ENCODE results near the gene IQCF2.
A peak's percentile ranks its signal among the peaks of the same experiment; 100 is the strongest.
"Not testable (repeated sequence)": the region's sequence is repeated elsewhere in the genome, so short reads cannot be mapped to it uniquely, and the experiment has no call there.

The IQCF2 gene

DNA sequence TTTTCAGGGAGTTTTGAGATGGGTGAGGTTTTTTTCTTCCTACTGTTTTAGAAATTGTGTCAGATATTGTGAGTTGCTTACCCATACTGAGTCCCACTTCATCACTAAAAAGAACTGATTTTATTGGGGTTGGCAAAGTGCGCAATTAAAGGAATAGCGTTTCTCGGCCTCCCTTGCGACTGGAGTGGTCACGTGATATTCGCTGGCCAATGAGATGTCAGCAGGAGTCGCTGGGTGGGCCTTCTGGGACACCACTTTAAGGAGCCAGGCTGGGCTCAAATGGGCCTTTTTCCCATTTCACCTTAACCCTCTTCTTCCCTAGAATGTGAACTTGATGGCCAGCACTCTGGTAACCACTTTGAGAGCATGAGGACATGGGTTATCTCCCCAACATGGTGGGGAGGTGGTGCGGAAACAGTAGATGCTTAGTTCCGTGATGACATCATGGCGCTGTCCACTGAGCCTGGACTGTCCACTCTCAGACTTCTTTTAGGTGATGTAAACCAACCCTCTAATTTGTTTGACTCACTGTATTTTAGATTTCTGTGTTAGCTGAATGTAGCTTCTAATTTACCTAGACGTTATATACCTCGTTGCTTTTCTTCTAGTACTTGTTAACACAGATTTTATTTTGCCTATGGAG is 27.2 kb downstream of the IQCF2 start:
- TF ChIP-seq, protein P1, sequence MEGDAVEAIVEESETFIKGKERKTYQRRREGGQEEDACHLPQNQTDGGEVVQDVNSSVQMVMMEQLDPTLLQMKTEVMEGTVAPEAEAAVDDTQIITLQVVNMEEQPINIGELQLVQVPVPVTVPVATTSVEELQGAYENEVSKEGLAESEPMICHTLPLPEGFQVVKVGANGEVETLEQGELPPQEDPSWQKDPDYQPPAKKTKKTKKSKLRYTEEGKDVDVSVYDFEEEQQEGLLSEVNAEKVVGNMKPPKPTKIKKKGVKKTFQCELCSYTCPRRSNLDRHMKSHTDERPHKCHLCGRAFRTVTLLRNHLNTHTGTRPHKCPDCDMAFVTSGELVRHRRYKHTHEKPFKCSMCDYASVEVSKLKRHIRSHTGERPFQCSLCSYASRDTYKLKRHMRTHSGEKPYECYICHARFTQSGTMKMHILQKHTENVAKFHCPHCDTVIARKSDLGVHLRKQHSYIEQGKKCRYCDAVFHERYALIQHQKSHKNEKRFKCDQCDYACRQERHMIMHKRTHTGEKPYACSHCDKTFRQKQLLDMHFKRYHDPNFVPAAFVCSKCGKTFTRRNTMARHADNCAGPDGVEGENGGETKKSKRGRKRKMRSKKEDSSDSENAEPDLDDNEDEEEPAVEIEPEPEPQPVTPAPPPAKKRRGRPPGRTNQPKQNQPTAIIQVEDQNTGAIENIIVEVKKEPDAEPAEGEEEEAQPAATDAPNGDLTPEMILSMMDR (conservative IDR thresholded peaks at IDR 0.05; ENCODE audit: control insufficient read depth, insufficient read depth, low read depth, low read length), result no peak
- DNase-seq (ENCODE audit: low read depth), result no peak
- no peak overlapping the region for H3K4me3 ChIP-seq (ENCODE audit: control insufficient read depth, low read depth, low read length)

DNA sequence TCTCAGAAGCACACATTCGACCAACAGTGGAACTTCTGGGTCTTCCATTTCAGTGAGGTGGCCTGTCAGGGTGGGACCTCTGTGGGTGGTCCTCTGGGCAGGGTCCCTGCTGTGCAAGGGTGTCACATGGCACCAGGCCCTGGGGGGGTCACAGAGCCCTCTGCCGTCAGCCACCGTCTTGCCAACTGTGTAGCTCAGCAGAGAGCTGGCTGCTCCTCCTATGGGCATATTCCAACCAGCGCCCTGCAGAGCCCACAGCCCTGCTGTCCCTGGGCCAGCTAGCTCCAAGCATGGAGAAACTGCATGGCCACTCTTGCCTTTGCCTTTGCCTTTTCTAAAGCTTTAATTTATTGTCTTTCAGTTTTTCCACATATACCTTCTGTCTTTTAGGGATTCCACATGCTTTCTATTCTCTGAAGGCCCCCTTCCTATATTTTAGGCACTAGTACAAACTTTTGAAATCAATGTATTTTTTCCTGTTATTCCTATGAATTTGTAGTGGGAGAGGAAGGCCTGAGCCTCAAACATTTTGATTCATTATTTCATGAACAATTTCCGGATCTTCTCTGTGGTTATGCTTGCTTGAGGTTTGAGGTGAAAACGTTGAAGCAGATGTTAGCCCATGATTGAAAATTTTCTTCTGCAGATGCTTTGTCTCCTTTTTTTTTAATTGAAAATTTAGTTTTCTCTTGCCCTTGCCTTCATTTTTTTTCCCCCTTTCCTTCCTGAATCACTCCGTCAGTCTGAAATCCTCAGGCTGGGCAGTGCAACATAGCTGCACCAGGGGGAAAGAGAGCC is 30.0 kb downstream of the IQCF2 start:
- TF ChIP-seq, protein P1 (conservative IDR thresholded peaks at IDR 0.05; ENCODE audit: control insufficient read depth, insufficient read depth, low read depth, low read length), result no peak
- no peak for DNase-seq (ENCODE audit: low read depth)
- H3K4me3 ChIP-seq (ENCODE audit: control insufficient read depth, low read depth, low read length), result no peak overlapping the region

DNA sequence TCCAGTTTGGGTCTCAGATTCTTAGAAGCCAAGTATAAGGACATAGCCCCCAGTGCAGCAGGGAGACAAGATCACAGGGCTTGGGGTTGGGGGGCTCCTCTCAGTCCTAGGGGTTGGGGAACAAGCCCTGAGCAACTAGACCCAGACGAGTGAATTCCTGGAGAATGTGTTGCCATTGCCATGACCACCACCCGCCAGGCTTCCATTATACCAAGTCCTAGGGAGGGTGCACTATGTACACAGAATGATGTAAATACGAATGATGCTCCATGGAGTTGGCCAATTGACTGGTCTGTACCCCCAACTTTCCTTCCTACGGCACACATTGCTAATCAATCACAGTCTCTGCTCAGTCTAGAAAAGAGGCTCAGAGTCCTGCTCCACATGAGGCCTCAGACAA is 33.0 kb downstream of the IQCF2 start:
- no peak overlapping the region for H3K4me3 ChIP-seq (ENCODE audit: control insufficient read depth, low read depth, low read length)
- DNase-seq (ENCODE audit: low read depth), result no peak
- TF ChIP-seq, protein P1 (conservative IDR thresholded peaks at IDR 0.05; ENCODE audit: control insufficient read depth, insufficient read depth, low read depth, low read length), result no peak

DNA sequence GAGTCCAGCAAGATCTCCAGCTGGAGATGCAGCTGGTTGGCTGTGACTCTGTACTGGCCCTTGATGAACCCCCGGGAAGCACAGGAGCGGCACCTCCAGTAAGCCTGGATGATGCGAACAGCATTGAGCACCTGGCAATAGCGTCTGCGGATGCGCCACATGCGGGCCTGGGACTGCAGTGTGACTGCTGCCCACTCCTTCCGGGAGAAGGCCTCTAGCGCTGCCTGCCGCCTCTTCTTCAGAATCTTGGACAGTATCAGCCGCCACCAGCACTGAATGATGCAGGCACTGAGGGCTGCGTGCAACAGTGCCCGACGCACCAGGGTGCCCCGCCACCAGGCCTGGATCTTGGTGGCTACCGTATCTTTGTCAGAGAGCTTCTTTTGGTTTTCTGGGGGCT is 33.5 kb downstream of the IQCF2 start:
- TF ChIP-seq, protein P1 (conservative IDR thresholded peaks at IDR 0.05; ENCODE audit: control insufficient read depth, insufficient read depth, low read depth, low read length), result no peak
- DNase-seq (ENCODE audit: low read depth), result no peak
- no peak overlapping the region for H3K4me3 ChIP-seq (ENCODE audit: control insufficient read depth, low read depth, low read length)

DNA sequence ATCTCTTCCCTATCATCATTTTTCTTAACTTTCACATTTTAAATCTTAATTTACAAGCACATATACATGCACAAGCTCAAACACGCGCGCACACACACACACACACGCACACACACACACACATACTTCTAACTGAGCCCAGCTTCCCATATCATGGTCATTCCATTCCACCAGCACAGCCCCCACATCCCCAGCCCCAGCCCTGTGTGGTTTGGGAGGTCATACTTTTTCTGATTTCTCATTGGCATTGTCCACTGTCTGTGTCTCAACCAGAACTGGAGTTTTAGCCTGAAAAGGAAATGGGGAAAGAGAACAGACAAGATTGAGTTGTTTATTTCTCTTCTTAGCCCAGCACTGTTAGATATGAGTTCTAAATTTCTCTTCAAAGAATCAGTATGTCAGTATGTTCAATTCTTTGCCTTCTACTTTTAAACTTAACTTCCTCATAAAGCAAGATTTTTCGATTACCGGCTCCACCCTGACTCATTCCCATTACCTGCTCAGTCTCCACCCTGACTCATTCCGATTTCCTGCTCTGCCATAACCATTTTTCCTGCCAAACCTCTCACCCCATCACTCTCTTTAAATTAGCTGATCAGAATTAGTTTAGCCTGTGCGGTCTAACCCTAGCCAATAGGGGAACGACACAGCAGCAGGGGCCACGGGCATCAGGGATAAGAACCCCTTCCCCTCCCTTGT is 35.3 kb downstream of the IQCF2 start:
- no peak overlapping the region for H3K4me3 ChIP-seq (ENCODE audit: control insufficient read depth, low read depth, low read length)
- TF ChIP-seq, protein P1 (conservative IDR thresholded peaks at IDR 0.05; ENCODE audit: control insufficient read depth, insufficient read depth, low read depth, low read length), result no peak
- no peak for DNase-seq (ENCODE audit: low read depth)

DNA sequence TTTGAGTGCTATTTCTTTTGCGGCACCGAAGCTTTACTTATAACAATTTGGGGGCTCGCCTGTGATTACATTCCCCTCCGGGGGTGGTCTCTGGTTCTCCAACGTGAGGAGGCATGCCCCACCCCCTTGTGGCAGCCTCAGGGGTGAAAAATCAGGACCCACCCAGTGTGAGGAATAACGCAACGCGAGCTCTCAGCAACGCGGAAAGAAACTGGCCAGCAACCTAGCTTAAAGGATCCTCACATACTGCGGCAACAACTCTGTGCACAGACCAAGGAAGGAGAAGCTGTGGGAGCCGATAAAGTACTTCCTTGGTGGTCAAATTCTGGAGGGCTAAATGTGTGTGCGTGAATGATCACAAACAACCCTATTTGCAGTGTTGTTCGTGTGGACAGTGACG is 36.0 kb downstream of the IQCF2 start:
- H3K4me3 ChIP-seq (ENCODE audit: control insufficient read depth, low read depth, low read length), result no peak overlapping the region
- DNase-seq (ENCODE audit: low read depth), result no peak
- TF ChIP-seq, protein P1 (conservative IDR thresholded peaks at IDR 0.05; ENCODE audit: control insufficient read depth, insufficient read depth, low read depth, low read length), result no peak

DNA sequence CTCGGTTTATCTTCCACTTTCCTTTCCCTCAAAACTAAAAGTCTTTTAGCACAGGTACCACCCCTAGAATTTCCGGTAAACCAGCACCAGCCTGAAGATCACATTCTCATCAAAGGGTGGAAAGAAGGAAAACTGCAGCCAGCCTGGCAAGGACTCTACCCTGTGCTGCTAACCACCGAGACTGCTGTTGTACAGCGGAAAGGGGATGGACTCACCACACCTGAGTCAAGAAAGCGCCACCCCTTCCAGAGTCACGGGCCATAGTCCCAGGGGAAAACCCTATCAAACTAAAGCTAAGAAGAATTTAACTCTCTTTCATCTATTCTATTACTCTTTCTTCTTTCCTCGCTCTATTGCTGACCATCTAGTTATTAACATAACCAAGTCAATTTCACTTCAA is 38.6 kb downstream of the IQCF2 start:
- not testable (repeated sequence) for H3K4me3 ChIP-seq (ENCODE audit: control insufficient read depth, low read depth, low read length); DNase-seq (ENCODE audit: low read depth)

DNA sequence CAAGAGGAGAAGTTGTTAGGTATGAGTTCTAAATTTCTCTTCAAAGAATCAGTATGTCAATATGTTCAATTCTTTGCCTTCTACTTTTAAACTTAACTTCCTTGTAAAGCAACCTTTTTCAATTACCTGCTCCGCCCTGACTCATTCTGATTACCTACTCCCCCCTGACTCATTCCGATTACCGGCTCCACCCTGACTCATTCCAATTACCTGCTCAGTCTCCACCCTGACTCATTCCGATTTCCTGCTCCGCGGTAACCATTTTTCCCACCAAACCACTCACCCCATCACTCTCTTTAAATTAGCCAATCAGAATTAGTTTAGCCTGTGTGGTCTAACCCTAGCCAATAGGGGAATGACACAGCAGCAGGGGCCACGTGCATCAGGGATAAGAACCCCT is 40.9 kb downstream of the IQCF2 start:
- DNase-seq (ENCODE audit: low read depth), result peak; percentile 6
- H3K4me3 ChIP-seq (ENCODE audit: control insufficient read depth, low read depth, low read length), result not testable (repeated sequence)

Measured in fibroblast of mammary gland (primary cell).